ENCODE measurements around the gene CRYGN. TPM values are rescaled to one million over a fixed set of nuclear protein-coding genes. Genes with fewer than 3 reads are reported as not detected.

Gene CRYGN
- total RNA-seq, 4 donors from 2014 or later = 0.73 to 2.9 (median 2.4) TPM; not detected in 1

- intact Hi-C loops (cut with DNase I; ENCODE audit: low total_unique reads) = no loop called here
- Histone ChIP-seq H3K4me3 (no peak overlapping the region), H3K27ac (no peak overlapping the region), H3K9me3 (no peaks in the 10 kb centered on the region), H3K36me3 (no peaks in the 10 kb centered on the region), H3K27me3 (peaks cover 0 to 4% of the 10 kb centered on the region in 2 donors), H3K4me1 (peaks cover 0 to 16% of the 10 kb centered on the region in 2 donors)
- no peak for DNase-seq
- TF ChIP-seq CTCF (IDR thresholded peaks at IDR 0.05) = no peak
- no peak for TF ChIP-seq POLR2A (IDR thresholded peaks at IDR 0.05)
Measured at GRCh38 chr7:151406886-151407583, 32.9 kb downstream of the CRYGN start.

GRCh38 chr7:151406051-151406875 lies 33.7 kb downstream of the CRYGN start:
- no peaks in the 10 kb centered on the region for H3K36me3 ChIP-seq
- peaks cover 0 to 16% of the 10 kb centered on the region in 2 donors for H3K4me1 ChIP-seq
- H3K9me3 ChIP-seq = no peaks in the 10 kb centered on the region
- H3K4me3 ChIP-seq = no peak overlapping the region
- intact Hi-C loops (cut with DNase I; ENCODE audit: low total_unique reads) = no loop called here
- no peak overlapping the region for H3K27ac ChIP-seq
- TF ChIP-seq POLR2A (IDR thresholded peaks at IDR 0.05) = no peak
- TF ChIP-seq CTCF (IDR thresholded peaks at IDR 0.05) = no peak
- peaks cover 0 to 4% of the 10 kb centered on the region in 2 donors for H3K27me3 ChIP-seq
- no peak for DNase-seq

GRCh38 chr7:151405588-151405987 lies 34.4 kb downstream of the CRYGN start:
- no peaks in the 10 kb centered on the region for H3K9me3 ChIP-seq
- DNase-seq = no peak
- no peak for TF ChIP-seq CTCF (IDR thresholded peaks at IDR 0.05)
- no peak for TF ChIP-seq POLR2A (IDR thresholded peaks at IDR 0.05)
- H3K36me3 ChIP-seq = no peaks in the 10 kb centered on the region
- no peak overlapping the region for H3K4me3 ChIP-seq
- peaks cover 0 to 16% of the 10 kb centered on the region in 2 donors for H3K4me1 ChIP-seq
- intact Hi-C loops (cut with DNase I; ENCODE audit: low total_unique reads) = no loop called here
- H3K27me3 ChIP-seq = peaks cover 0 to 4% of the 10 kb centered on the region in 2 donors
- H3K27ac ChIP-seq = peak overlapping the region in 1 of 2 donors; percentile 34

- Histone ChIP-seq H3K9me3 (no peaks in the 10 kb centered on the region), H3K27ac (peak overlapping the region; percentile 34 to 43), H3K27me3 (peaks cover 0 to 4% of the 10 kb centered on the region in 2 donors), H3K4me3 (no peak overlapping the region), H3K4me1 (peaks cover 0 to 14% of the 10 kb centered on the region in 2 donors), H3K36me3 (no peaks in the 10 kb centered on the region)
- intact Hi-C loops (cut with DNase I; ENCODE audit: low total_unique reads) = no loop called here
- DNase-seq = no peak
- no peak for TF ChIP-seq CTCF (IDR thresholded peaks at IDR 0.05)
- TF ChIP-seq POLR2A (IDR thresholded peaks at IDR 0.05) = no peak
Measured at GRCh38 chr7:151405056-151405455, 34.9 kb downstream of the CRYGN start.

Data from uterus (tissue), 4 donors.